Measurements from ENCODE around the gene ERN1. TPM values are rescaled to one million over a fixed set of nuclear protein-coding genes. Genes with fewer than 3 reads are reported as not detected.

ERN1 gene
- total and polyA plus RNA-seq, 2 experiments from 2014 or later: 10.3 to 16.5 TPM

DNA sequence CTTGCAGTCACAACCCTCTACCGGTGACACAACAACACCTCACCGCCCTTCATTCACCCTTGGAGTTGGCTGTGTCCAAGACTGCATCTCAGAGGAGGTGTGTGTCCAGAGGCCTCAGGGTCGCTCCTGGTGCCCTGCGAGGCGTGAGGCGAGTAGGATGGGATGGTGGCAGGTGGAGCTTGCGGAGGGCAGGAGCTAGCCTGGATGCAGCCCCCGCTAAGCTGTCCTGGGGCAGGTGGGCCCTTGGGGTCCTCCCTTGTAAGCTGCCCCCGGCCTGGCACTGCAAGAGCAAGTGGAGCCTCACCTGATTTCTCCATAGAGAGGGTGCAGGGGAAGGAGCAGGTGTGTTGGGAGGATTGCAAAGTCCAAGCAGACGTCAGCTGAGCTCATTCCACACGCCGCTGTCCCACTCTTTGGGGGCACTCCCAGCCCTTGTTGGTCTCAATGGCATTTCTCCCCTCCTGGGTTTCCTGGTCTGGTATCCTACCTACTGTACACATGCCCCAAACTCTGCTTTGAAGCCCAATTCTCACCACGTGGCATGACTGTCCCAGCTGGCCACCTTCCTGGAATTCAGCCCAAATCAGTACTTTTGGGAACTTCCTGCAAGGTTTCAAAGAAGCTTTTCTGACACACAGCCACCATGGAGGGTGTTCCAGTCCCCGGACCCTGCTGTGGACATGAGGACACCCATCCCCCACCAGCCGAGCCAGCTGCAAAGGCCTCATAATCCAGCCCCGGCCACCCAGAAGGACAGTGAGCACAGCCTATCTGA is 91.4 kb downstream of the ERN1 start:
- Histone ChIP-seq H3K9me3 (ENCODE audit: low read depth) (no peaks in the 10 kb centered on the region), H4K20me1 (ENCODE audit: insufficient read depth, poor library complexity, severe bottlenecking) (no peaks in the 10 kb centered on the region), H3K4me2 (no peak overlapping the region), H3K4me3 (no peak overlapping the region), H3K9me2 (replicated peaks; ENCODE audit: insufficient read depth) (no peaks in the 10 kb centered on the region), H2AFZ (no peak overlapping the region), H3K4me1 (ENCODE audit: insufficient read depth) (no peaks in the 10 kb centered on the region), H3K27ac (no peak overlapping the region), H3K36me3 (replicated peaks; ENCODE audit: insufficient read depth, low read depth) (no peaks in the 10 kb centered on the region), H3K79me2 (no peaks in the 10 kb centered on the region), H3K27me3 (no peaks in the 10 kb centered on the region)
- TF ChIP-seq EZH2 (IDR thresholded peaks at IDR 0.05; ENCODE audit: borderline replicate concordance): no peak
- TF ChIP-seq, protein P1, sequence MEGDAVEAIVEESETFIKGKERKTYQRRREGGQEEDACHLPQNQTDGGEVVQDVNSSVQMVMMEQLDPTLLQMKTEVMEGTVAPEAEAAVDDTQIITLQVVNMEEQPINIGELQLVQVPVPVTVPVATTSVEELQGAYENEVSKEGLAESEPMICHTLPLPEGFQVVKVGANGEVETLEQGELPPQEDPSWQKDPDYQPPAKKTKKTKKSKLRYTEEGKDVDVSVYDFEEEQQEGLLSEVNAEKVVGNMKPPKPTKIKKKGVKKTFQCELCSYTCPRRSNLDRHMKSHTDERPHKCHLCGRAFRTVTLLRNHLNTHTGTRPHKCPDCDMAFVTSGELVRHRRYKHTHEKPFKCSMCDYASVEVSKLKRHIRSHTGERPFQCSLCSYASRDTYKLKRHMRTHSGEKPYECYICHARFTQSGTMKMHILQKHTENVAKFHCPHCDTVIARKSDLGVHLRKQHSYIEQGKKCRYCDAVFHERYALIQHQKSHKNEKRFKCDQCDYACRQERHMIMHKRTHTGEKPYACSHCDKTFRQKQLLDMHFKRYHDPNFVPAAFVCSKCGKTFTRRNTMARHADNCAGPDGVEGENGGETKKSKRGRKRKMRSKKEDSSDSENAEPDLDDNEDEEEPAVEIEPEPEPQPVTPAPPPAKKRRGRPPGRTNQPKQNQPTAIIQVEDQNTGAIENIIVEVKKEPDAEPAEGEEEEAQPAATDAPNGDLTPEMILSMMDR (IDR thresholded peaks at IDR 0.05; ENCODE audit: poor library complexity): no peak
- no peak for TF ChIP-seq EZH2phosphoT487 (IDR thresholded peaks at IDR 0.05; ENCODE audit: low read depth, severe bottlenecking, unreplicated experiment)
- no peak for DNase-seq (ENCODE audit: low spot score)
- WGBS (ENCODE audit: low lambda C conversion rate, missing lambda C conversion rate): 87% methylated on average over 16 of the region's 16 CpGs

DNA sequence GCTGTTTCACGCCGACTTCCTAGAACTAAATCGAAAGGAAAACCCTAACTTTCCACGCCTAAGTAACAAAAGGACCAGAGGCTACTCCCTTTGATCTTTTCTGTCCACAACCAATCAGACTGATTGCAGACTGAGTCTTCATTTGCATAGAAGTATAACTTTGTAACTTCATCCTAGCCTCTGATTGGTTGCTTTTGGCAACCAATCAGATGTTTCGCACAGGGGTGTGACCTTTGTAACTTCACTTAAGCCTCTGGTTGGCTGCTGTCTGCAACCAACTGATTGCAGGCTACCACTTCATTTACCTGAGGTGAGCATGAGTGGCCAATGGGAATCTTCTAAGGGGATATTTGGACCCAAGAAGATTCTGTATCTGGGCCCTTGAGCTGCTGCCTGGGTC is 92.1 kb downstream of the ERN1 start:
- Histone ChIP-seq H3K4me3 (no peak overlapping the region), H4K20me1 (ENCODE audit: insufficient read depth, poor library complexity, severe bottlenecking) (no peaks in the 10 kb centered on the region), H3K27ac (no peak overlapping the region), H3K36me3 (replicated peaks; ENCODE audit: insufficient read depth, low read depth) (no peaks in the 10 kb centered on the region), H3K79me2 (no peaks in the 10 kb centered on the region), H3K27me3 (no peaks in the 10 kb centered on the region), H2AFZ (no peak overlapping the region), H3K4me2 (no peak overlapping the region), H3K9me2 (replicated peaks; ENCODE audit: insufficient read depth) (no peaks in the 10 kb centered on the region), H3K9me3 (ENCODE audit: low read depth) (no peaks in the 10 kb centered on the region), H3K4me1 (ENCODE audit: insufficient read depth) (no peaks in the 10 kb centered on the region)
- WGBS (ENCODE audit: low lambda C conversion rate, missing lambda C conversion rate): over 99% methylated on average over 5 of the region's 5 CpGs
- no peak for TF ChIP-seq EZH2phosphoT487 (IDR thresholded peaks at IDR 0.05; ENCODE audit: low read depth, severe bottlenecking, unreplicated experiment)
- TF ChIP-seq EZH2 (IDR thresholded peaks at IDR 0.05; ENCODE audit: borderline replicate concordance): no peak
- TF ChIP-seq, protein P1 (IDR thresholded peaks at IDR 0.05; ENCODE audit: poor library complexity): no peak
- DNase-seq (ENCODE audit: low spot score): no peak

DNA sequence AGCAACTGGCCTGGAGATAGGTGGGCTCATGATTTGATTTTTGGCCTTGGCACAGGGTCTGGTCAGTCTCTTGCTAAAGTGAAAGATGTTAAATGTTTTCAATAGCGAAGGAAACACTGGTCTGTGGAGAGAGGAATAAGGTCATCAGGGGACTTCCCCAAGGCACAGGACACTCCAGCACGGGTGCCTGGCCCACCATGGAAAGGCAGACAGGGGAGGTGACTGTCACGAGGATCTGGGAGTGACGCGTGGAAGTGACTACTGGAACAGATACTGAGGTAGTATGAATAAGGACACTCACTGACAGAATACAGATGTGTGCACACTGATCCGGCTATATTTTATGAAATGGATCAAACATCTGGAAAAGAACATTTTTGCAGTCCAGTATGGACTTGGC is 92.8 kb downstream of the ERN1 start:
- Histone ChIP-seq H3K9me3 (ENCODE audit: low read depth) (no peaks in the 10 kb centered on the region), H3K9me2 (replicated peaks; ENCODE audit: insufficient read depth) (no peaks in the 10 kb centered on the region), H3K27me3 (no peaks in the 10 kb centered on the region), H4K20me1 (ENCODE audit: insufficient read depth, poor library complexity, severe bottlenecking) (no peaks in the 10 kb centered on the region), H3K36me3 (replicated peaks; ENCODE audit: insufficient read depth, low read depth) (no peaks in the 10 kb centered on the region), H3K4me3 (no peak overlapping the region), H3K27ac (no peak overlapping the region), H2AFZ (no peak overlapping the region), H3K79me2 (no peaks in the 10 kb centered on the region), H3K4me2 (no peak overlapping the region), H3K4me1 (ENCODE audit: insufficient read depth) (no peaks in the 10 kb centered on the region)
- TF ChIP-seq EZH2 (IDR thresholded peaks at IDR 0.05; ENCODE audit: borderline replicate concordance): no peak
- no peak for DNase-seq (ENCODE audit: low spot score)
- 90% methylated on average over 6 of the region's 6 CpGs for WGBS (ENCODE audit: low lambda C conversion rate, missing lambda C conversion rate)

DNA sequence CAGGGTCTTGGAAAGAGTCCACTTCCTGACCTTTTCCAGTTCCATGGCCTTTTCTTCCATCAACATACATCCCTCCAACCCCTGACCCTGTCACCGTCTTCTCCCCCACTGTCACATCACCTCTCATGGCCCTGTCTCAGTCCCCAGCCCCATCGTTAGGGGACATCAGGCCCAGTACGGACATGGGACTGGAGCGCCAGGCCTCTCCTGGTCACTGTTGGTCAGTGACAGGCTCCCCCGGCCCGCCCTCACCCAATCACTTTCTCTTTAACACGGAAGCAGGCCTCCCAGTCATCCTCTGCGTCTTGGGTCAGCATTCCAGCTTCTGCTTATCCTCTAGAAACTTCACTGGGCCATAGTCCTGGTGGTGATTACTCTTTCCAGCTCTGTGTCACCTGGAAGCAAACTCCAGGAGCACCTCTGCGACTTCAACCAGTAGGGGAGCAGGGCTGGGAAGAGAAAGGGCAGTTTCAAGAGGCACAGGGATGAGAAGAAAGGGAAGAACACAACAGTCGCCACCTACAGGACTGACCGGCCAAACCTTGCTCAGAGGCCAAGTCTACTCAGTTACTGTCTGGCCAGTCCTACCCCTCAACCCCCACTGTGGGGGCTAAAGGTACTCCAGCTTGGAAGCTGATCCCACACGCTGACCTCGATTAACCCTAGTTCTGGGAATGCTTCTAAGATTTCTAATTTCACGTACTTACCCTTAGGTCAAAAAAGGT is 93.6 kb downstream of the ERN1 start:
- Histone ChIP-seq H3K27ac (no peak overlapping the region), H2AFZ (no peak overlapping the region), H3K4me3 (no peak overlapping the region), H3K4me1 (ENCODE audit: insufficient read depth) (no peaks in the 10 kb centered on the region), H4K20me1 (ENCODE audit: insufficient read depth, poor library complexity, severe bottlenecking) (no peaks in the 10 kb centered on the region), H3K79me2 (no peaks in the 10 kb centered on the region), H3K27me3 (no peaks in the 10 kb centered on the region), H3K4me2 (no peak overlapping the region), H3K9me3 (ENCODE audit: low read depth) (no peaks in the 10 kb centered on the region), H3K9me2 (replicated peaks; ENCODE audit: insufficient read depth) (no peaks in the 10 kb centered on the region), H3K36me3 (replicated peaks; ENCODE audit: insufficient read depth, low read depth) (no peaks in the 10 kb centered on the region)
- no peak for DNase-seq (ENCODE audit: low spot score)
- TF ChIP-seq EZH2phosphoT487 (IDR thresholded peaks at IDR 0.05; ENCODE audit: low read depth, severe bottlenecking, unreplicated experiment) (no peak), EZH2 (IDR thresholded peaks at IDR 0.05; ENCODE audit: borderline replicate concordance) (no peak)
- TF ChIP-seq, protein P1 (IDR thresholded peaks at IDR 0.05; ENCODE audit: poor library complexity): no peak
- 87% methylated on average over 14 of the region's 14 CpGs for WGBS (ENCODE audit: low lambda C conversion rate, missing lambda C conversion rate)
